Stomach (tissue), 4 donors: Measurements from ENCODE around the gene UBE2J1.

Experiments used
- EP300 ChIP-seq: sonication (generic); formaldehyde crosslinking; IDR thresholded peaks from one replicate; pipeline ENCODE4 v1.6.1; 2017; ENCODE audit warnings: antibody characterized with exemption
- POLR2A ChIP-seq, 4 donors: fragments of 450-650 bp; IDR thresholded peaks; one replicate each; pipeline ENCODE4 v1.6.1; 2016; ENCODE audit warnings: antibody characterized with exemption in 4 of 4, control low read depth in 2 of 4, mild to moderate bottlenecking in 1 of 4, moderate library complexity in 1 of 4
- POLR2AphosphoS5 ChIP-seq, 3 donors: sonication (generic); formaldehyde crosslinking; IDR thresholded peaks; one replicate each; pipeline ENCODE4 v1.6.1; 2016; ENCODE audit warnings: antibody characterized with exemption in 3 of 3
- TF ChIP-seq, protein P1 (sequence below), 7 experiments: fragments of 450-650 bp in 4 of 7; fragments of 200-600 bp in 3 of 7; sonication (generic) in 3 of 7; IDR thresholded peaks; one replicate each; pipeline ENCODE4 v1.5.1; 2016 to 2019; ENCODE audit warnings: antibody characterized with exemption in 7 of 7, control low read depth in 2 of 7, mild to moderate bottlenecking in 1 of 7

DNA sequence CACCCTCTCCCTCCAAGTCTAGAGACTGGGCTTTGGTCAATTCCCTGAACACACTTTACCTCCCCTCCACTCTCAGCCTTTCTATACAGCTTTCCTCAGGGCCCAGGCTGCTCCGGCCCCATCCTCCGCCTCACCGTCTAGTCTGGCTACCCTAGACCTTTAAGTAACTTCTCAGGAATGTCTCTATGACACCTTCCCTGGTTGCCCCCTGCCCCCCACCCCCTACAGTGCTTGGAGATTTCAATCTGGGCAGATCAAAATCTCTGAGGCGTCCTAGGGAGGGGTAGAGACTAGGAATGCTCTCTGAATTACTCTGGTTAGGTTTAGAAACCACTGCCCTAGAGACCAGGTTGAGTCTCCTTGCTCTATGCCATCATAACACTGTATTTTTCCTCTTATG lies 6.1 kb downstream of the UBE2J1 start:
- TF ChIP-seq POLR2AphosphoS5 (IDR thresholded peaks at IDR 0.05) (no peak), POLR2A (IDR thresholded peaks at IDR 0.05) (no peak), EP300 (no peak)
- TF ChIP-seq, protein P1, sequence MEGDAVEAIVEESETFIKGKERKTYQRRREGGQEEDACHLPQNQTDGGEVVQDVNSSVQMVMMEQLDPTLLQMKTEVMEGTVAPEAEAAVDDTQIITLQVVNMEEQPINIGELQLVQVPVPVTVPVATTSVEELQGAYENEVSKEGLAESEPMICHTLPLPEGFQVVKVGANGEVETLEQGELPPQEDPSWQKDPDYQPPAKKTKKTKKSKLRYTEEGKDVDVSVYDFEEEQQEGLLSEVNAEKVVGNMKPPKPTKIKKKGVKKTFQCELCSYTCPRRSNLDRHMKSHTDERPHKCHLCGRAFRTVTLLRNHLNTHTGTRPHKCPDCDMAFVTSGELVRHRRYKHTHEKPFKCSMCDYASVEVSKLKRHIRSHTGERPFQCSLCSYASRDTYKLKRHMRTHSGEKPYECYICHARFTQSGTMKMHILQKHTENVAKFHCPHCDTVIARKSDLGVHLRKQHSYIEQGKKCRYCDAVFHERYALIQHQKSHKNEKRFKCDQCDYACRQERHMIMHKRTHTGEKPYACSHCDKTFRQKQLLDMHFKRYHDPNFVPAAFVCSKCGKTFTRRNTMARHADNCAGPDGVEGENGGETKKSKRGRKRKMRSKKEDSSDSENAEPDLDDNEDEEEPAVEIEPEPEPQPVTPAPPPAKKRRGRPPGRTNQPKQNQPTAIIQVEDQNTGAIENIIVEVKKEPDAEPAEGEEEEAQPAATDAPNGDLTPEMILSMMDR (IDR thresholded peaks at IDR 0.05), result no peak
